ENCODE data around the gene PARD3B.

The PARD3B gene

GRCh38 chr2:205366336-205367060 lies 821.2 kb downstream of the PARD3B start:
- no peak for TF ChIP-seq CTCF (IDR thresholded peaks at IDR 0.05; ENCODE audit: poor library complexity, severe bottlenecking)
- no peak for DNase-seq (ENCODE audit: low spot score)

GRCh38 chr2:205367331-205367935 lies 822.2 kb downstream of the PARD3B start:
- Histone ChIP-seq H3K27me3 (ENCODE audit: insufficient read depth, poor library complexity, severe bottlenecking) (no peaks in the 10 kb centered on the region), H3K4me3 (ENCODE audit: severe bottlenecking) (no peak overlapping the region), H3K27ac (ENCODE audit: poor library complexity, severe bottlenecking) (no peak overlapping the region), H3K4me1 (ENCODE audit: insufficient read depth, poor library complexity, severe bottlenecking) (no peaks in the 10 kb centered on the region), H3K9me3 (ENCODE audit: severe bottlenecking) (no peaks in the 10 kb centered on the region), H3K36me3 (ENCODE audit: low read depth) (no peaks in the 10 kb centered on the region)
- no peak for ATAC-seq (ENCODE audit: low read depth)
- no peak for DNase-seq (ENCODE audit: low spot score)
- TF ChIP-seq CTCF (IDR thresholded peaks at IDR 0.05; ENCODE audit: poor library complexity, severe bottlenecking) = no peak

More at GRCh38 chr2:205366336-205367060, 821.2 kb downstream of the PARD3B start:
- no peaks in the 10 kb centered on the region for H3K9me3 ChIP-seq (ENCODE audit: severe bottlenecking)
- ATAC-seq (ENCODE audit: low read depth) = 0 out of 3 replicates have a peak, but pooled peaks have one; percentile 19
- H3K27ac ChIP-seq (ENCODE audit: poor library complexity, severe bottlenecking) = no peak overlapping the region
- no peak overlapping the region for H3K4me3 ChIP-seq (ENCODE audit: severe bottlenecking)
- no peaks in the 10 kb centered on the region for H3K27me3 ChIP-seq (ENCODE audit: insufficient read depth, poor library complexity, severe bottlenecking)
- no peaks in the 10 kb centered on the region for H3K36me3 ChIP-seq (ENCODE audit: low read depth)
- H3K4me1 ChIP-seq (ENCODE audit: insufficient read depth, poor library complexity, severe bottlenecking) = peaks cover 8% of the 10 kb centered on the region

GRCh38 chr2:205369813-205370212 lies 824.5 kb downstream of the PARD3B start:
- no peak for TF ChIP-seq CTCF (IDR thresholded peaks at IDR 0.05; ENCODE audit: poor library complexity, severe bottlenecking)
- DNase-seq (ENCODE audit: low spot score) = no peak
- H3K36me3 ChIP-seq (ENCODE audit: low read depth) = no peaks in the 10 kb centered on the region
- no peak for ATAC-seq (ENCODE audit: low read depth)
- H3K27me3 ChIP-seq (ENCODE audit: insufficient read depth, poor library complexity, severe bottlenecking) = no peaks in the 10 kb centered on the region
- H3K9me3 ChIP-seq (ENCODE audit: severe bottlenecking) = no peaks in the 10 kb centered on the region
- H3K4me3 ChIP-seq (ENCODE audit: severe bottlenecking) = no peak overlapping the region
- no peaks in the 10 kb centered on the region for H3K4me1 ChIP-seq (ENCODE audit: insufficient read depth, poor library complexity, severe bottlenecking)
- no peak overlapping the region for H3K27ac ChIP-seq (ENCODE audit: poor library complexity, severe bottlenecking)

- TF ChIP-seq CTCF (IDR thresholded peaks at IDR 0.05; ENCODE audit: poor library complexity, severe bottlenecking) = no peak
- Histone ChIP-seq H3K27ac (ENCODE audit: poor library complexity, severe bottlenecking) (no peak overlapping the region), H3K4me3 (ENCODE audit: severe bottlenecking) (no peak overlapping the region), H3K4me1 (ENCODE audit: insufficient read depth, poor library complexity, severe bottlenecking) (no peaks in the 10 kb centered on the region), H3K9me3 (ENCODE audit: severe bottlenecking) (no peaks in the 10 kb centered on the region), H3K27me3 (ENCODE audit: insufficient read depth, poor library complexity, severe bottlenecking) (no peaks in the 10 kb centered on the region), H3K36me3 (ENCODE audit: low read depth) (no peaks in the 10 kb centered on the region)
- DNase-seq (ENCODE audit: low spot score) = no peak
- ATAC-seq (ENCODE audit: low read depth) = no peak
Observed at GRCh38 chr2:205370726-205371125, 825.5 kb downstream of the PARD3B start.

GRCh38 chr2:205372141-205372540 lies 826.9 kb downstream of the PARD3B start:
- no peak for TF ChIP-seq CTCF (IDR thresholded peaks at IDR 0.05; ENCODE audit: poor library complexity, severe bottlenecking)
- no peak overlapping the region for H3K4me3 ChIP-seq (ENCODE audit: severe bottlenecking)
- DNase-seq (ENCODE audit: low spot score) = no peak

More at GRCh38 chr2:205372141-205372540, 826.9 kb downstream of the PARD3B start:
- ATAC-seq (ENCODE audit: low read depth) = no peak
- no peaks in the 10 kb centered on the region for H3K27me3 ChIP-seq (ENCODE audit: insufficient read depth, poor library complexity, severe bottlenecking)
- H3K27ac ChIP-seq (ENCODE audit: poor library complexity, severe bottlenecking) = no peak overlapping the region
- H3K9me3 ChIP-seq (ENCODE audit: severe bottlenecking) = no peaks in the 10 kb centered on the region
- H3K36me3 ChIP-seq (ENCODE audit: low read depth) = no peaks in the 10 kb centered on the region
- no peaks in the 10 kb centered on the region for H3K4me1 ChIP-seq (ENCODE audit: insufficient read depth, poor library complexity, severe bottlenecking)
